Measurements from ENCODE around the gene ADAM15.

DNA sequence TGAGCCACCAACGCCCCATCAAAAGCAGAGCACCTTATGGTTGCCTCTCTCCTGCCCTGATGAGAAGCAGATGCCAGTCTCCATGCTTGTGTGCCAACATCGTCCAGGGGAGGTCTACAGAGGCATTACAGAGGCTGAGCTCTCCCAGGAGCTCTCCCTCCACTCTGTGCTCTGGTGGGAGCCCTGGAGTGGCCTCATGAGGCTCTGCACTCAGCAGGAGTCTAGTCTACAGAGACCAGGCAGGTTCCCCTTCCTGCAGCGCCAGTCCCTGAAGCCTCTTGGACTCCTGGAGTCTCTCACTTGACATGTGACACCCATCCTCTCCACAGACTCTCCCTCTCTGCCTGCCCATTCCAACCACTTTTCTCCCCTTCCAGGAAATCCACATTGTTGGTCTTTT lies 14.1 kb upstream of the ADAM15 start:
- TF ChIP-seq, protein P1, sequence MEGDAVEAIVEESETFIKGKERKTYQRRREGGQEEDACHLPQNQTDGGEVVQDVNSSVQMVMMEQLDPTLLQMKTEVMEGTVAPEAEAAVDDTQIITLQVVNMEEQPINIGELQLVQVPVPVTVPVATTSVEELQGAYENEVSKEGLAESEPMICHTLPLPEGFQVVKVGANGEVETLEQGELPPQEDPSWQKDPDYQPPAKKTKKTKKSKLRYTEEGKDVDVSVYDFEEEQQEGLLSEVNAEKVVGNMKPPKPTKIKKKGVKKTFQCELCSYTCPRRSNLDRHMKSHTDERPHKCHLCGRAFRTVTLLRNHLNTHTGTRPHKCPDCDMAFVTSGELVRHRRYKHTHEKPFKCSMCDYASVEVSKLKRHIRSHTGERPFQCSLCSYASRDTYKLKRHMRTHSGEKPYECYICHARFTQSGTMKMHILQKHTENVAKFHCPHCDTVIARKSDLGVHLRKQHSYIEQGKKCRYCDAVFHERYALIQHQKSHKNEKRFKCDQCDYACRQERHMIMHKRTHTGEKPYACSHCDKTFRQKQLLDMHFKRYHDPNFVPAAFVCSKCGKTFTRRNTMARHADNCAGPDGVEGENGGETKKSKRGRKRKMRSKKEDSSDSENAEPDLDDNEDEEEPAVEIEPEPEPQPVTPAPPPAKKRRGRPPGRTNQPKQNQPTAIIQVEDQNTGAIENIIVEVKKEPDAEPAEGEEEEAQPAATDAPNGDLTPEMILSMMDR (IDR thresholded peaks at IDR 0.05), result no peak
- TF ChIP-seq EP300 (IDR thresholded peaks at IDR 0.05), result no peak
- TF ChIP-seq POLR2AphosphoS5 (IDR thresholded peaks at IDR 0.05), result no peak
